ENCODE results near the gene ZNF397.

ZNF397 gene

DNA sequence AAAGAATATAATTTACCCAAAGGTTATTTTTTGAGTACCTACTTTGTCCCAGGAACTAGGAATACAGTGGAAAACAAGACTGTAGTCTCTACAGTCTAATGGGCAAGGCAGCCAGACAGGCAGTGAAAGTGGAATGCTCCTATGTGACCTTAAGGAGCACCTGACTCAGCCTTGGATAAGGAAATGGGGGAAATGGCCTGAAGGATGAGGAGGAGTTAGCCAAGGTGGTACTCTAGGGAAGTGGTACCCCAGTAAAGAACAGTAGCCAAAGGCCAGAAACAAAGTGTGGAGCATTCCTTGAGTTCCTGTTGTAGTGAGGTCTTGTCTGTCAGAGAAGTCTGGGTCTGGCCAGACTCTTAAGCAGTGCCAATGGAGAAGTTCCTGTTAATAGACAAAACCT, 6.0 kb downstream of the ZNF397 start:
- no peak for DNase-seq

DNA sequence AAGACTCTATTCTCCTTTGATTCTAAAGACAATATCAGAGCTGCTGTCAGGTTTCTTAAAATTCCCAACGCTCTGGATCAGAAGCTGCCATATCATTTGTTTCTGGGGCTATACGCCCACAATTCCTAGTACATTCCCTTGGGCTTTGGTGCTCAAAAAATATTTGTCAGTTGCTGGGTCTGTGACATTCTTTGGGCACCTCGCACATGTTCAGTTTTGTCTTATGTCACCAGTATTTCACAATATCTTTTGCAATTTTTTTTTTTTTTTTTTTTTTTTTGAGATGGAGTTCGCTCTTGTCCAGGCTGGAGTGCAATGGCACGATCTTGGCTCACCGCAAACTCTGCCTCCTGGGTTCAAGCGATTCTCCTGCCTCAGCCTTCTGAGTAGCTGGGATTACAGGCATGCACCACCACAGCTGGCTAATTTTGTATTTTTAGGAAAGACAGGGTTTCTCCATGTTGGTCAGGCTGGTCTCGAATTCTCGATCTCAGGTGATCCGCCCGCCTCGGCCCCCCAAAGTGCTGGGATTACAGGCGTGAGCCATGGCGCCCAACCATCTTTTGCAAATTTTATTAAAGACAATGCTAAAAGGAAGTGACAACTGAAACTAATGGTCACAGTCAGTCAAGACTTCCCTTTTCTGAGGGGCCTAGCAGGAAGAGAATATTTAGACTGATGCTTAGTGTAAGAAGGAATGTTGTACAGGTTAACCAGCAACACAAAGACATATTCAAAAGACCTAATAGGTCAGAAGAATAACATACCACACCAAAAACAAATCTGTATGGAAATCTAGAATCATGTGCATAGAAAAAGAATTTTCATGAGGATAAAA, 6.8 kb downstream of the ZNF397 start:
- DNase-seq, result no peak

DNA sequence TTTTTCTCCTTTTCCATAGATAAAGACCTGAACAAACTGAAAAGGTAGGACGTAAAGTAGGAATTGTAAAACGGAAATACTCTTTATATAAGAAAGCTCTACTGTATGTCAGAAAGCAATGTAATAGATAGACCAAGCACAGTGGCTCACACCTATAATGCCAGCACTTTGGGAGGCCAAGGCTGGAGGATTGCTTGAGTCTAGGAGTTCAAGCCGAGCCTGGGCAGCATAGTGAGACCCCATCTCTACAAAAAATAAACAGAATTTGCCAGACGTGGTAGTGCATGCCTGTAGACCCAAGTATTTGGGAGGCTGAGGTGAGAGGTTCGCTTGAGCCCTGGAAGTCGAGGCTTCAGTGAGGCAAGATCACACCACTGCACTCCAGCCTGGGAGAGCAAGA, 7.6 kb downstream of the ZNF397 start:
- DNase-seq, result no peak

DNA sequence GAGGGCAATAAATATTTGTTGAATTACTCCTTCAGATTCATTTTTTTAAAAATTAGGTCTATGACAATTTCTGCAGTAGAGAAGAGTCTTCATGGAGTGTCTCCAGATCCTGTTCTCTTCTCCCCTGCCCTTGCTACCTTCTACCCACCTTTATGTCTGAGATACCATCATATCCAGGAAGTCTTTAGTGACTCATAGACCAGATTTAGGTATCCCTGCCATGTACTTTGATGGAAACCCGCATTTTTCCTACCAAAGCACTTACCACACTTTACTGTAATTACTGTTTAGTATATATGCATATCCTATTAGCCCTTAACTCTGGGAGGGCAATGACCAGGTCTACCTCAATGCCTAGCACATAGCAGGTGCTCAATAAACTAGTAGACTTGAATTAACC, 11.6 kb downstream of the ZNF397 start:
- DNase-seq, result no peak

DNA sequence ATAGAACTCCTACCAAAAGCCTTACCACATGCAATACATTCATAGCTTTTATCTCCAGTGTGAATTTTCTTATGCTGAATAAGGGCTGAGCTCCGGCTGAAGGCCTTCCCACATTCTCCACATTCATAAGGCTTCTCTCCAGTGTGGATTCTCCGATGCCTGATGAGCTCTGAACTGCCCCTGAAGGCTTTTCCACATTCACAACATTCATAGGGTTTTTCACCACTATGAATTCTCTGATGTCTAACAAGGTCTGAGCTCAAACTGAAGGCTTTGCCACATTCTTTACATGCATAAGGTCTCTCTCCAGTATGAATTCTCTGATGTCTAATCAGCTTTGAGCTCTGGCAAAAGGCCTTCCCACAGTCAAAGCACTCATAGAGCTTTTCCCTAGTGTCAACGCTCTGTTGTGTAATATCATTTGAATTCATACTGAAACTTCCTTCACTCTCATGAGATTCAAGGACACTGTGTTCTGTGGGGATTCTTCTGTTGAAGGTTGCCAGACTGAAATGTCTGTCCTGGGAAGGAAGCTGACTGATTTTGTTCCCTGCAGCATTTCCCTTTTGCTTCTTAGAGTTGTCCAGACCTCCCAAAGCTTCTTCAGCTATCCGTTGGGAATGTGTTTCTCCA, 12.9 kb downstream of the ZNF397 start:
- DNase-seq, result no peak

DNA sequence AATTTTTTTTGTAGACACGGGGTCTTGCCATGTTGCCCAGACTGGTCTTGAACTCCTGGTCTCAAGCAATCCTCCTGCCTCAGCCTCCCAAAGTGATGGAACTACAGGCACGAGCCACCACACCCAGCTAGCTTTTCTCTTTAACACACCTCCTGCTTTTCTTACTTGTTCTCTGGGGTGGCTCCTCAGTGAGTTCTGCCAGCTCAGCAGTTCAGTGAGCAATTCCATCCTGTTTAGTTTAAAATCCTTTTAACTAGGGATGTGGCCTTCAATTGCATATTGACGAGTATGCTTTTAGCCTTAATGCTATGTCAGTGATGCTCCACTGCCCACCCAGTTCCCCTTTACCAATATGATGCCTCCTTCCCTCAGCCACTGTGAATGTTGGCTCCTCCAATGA, 16.1 kb downstream of the ZNF397 start:
- DNase-seq, result no peak

DNA sequence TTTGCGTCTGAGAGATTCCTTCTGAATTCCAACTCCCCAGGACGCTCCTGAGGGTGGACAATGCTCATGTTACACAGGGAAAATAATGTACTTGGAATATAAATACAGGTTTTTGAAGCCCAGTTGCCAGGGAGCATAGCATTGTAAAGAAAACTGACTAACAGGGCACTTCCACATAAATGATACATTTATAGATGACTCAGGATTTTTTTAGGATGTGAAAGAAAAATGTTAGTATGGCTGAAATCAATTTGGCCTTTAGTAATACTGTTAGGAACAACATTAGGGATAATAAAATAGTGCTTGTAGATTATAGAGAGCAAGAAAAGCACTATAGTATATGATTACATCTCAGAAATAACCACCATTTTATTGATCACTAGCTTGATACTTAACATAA, 23.6 kb downstream of the ZNF397 start:
- DNase-seq, result no peak

DNA sequence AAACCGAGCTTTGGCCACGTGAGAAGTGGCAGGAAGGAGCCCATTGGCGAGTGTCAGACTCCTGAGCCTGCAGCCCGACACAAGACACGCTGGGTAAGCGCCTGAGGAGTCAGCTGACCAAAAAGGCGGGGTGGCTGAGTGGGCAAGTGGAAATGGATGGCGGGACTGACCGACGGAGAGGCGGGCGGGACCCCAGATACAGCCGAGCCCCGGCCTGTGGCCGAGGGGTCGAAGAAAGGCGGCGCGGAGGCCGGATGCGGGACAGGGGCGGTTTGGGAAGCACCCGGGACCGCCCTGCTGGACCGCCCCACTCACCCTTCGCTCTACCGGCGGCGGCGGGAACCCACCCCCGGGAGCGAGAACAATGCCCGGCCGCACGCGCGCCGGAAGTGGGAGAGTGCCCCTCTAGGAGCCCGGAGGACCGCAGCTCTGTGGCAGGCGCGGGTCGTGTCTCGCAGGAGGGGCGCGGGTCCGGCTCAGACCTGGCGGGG, 26.4 kb downstream of the ZNF397 start:
- DNase-seq, result peak; percentile 31 to 64 (median 45)

DNA sequence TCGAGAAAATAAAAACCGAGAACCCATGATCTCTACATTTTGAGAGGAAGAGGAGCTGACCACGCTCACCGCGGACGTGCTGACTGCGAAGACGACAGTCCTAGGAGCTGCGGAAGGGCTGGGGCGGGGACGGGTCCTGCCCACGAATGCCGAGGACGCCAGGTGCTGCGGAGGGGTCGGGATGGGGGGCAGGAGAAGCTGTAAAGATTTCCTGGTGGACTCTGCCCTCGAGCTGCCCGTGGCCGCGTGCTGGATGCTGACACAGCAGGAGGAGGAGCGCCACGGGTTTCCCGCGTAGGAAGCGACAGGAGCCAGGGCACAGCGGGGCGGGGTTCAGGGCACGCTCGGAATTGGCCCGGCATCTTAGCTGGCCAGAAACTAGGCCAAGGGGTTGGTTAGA, 27.0 kb downstream of the ZNF397 start:
- DNase-seq, result peak in 2 of 5 experiments; percentile 19 to 26

DNA sequence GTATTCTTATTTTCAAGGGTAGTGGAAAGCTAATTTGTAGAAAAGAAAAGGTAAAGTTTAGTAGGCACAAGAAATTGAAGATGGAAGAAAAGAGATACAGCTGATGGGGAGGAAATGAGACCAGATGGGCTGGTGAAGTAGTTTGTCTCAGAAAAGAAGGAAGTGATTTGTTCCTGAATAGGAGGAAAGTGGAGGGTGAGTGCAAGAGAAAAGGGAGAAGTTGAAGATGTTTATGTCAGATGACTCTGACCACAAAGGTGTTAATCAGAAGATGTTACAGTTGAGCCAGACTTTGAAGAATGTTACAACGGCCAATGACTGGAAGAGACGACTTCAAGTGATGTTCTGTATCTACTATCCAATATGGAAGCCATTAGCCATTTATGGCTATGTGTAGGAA, 28.0 kb downstream of the ZNF397 start:
- no peak for DNase-seq

DNA sequence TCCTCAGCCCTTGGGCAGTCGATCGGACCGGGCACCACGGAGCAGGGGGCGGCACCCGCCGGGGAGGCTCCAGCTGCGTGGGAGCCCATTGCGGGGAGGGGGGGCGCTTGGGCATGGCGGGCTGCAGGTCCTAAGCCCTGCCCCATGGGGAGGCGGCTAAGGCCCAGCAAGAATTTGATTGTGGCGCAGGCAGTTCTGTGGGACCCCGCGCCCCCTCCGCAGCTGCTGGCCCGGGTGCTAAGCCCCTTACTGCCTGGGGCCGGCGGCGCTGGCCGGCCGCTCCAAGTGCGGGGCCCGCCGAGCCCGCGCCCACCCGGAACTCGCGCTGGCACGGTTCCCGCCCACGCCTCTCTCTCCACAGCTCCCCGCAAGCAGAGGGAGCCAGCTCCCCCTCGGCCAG, 30.8 kb downstream of the ZNF397 start:
- no peak for DNase-seq

DNA sequence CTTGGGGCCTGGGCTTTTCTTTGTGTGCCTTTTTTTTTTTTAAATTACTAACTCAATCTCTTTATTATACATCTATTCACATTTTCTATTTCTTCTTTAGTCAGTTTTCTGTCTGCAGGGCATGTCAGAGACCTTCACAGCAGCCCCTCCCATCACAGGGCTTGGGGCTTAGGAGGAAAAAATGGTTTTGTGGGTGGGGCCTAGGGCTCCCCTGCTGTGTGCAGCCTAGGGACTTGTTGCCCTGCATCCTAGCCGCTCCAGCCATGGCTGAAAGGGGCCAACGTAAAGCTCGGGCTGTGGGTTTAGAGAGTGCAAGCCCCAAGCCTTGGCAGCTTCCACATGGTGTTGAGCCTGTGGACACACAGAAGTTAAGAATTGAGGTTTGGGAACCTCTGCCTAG, 35.4 kb downstream of the ZNF397 start:
- DNase-seq, result no peak

DNA sequence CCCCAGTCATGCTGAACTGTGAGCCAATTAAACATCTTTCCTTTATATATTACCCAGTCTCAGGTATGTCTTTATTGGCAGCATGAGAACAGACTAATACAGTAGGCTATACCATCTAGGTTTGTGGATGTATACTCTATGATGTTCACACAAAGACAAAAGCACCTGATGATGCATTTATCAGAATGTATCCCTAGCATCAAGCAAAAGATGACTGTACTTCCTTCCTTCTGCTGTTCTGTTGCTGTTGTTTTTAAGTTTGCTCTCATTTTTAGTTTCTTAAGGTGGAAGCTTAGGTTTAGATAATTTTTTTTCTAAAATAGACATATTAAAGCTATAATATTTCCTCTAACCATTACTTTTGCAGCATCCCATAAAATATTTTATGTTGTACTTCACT, 36.8 kb downstream of the ZNF397 start:
- no peak for DNase-seq

DNA sequence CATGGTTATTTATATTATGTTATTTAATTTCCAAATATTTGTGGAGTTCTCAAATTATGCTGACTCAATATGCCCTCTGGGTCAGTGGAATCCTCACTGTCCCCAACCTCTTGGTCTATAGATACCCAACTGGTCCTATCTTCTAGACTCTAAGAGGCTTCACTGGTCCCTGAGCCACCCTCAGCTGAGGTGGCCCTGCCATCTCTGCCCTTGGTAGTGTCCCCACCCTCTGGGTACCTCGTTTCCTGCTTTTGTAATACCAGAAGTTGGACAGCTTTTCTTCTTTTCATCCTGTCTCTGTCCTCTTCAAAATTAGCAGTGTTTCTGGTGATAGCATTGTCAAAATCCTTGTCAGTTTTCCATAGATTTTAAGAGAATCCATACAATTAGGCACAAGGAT, 37.3 kb downstream of the ZNF397 start:
- no peak for DNase-seq

DNA sequence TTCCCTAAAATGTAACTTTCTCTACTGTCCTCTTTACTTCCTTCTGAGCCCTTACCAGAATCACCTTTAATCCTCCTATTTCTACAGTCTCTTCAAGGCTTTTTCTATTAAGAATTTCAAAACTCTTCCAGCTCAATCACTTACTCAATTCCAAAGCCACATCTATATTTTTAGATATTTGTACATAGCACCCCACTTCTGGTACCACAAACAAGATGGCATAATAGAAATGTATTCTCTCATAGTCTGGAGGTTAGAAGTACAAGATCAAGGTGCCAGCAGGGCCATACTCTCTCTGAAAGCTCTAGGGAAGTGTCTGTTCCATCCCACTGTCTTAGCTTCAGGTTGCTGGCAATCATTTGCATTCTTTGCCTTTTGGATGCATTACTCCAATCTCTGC, 38.1 kb downstream of the ZNF397 start:
- DNase-seq, result no peak

DNA sequence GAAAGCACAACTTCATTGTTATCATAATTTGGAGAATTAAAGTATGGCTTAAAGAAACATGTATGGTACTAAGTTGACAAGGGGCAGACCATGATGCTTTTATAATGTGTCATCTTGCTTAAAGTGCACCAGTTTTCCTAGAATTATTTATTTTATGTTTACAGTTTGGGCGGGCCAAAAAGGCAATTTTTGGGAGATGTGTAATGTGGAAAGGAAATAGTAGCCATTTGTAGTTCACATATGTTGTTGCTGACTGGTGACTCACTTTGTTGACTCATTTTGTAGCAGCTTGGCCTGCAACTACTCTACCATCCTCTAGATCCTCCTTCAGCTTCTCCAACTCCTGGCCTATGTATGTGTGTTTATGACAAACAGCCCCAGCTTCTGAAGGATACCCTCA, 41.5 kb downstream of the ZNF397 start:
- no peak for DNase-seq

DNA sequence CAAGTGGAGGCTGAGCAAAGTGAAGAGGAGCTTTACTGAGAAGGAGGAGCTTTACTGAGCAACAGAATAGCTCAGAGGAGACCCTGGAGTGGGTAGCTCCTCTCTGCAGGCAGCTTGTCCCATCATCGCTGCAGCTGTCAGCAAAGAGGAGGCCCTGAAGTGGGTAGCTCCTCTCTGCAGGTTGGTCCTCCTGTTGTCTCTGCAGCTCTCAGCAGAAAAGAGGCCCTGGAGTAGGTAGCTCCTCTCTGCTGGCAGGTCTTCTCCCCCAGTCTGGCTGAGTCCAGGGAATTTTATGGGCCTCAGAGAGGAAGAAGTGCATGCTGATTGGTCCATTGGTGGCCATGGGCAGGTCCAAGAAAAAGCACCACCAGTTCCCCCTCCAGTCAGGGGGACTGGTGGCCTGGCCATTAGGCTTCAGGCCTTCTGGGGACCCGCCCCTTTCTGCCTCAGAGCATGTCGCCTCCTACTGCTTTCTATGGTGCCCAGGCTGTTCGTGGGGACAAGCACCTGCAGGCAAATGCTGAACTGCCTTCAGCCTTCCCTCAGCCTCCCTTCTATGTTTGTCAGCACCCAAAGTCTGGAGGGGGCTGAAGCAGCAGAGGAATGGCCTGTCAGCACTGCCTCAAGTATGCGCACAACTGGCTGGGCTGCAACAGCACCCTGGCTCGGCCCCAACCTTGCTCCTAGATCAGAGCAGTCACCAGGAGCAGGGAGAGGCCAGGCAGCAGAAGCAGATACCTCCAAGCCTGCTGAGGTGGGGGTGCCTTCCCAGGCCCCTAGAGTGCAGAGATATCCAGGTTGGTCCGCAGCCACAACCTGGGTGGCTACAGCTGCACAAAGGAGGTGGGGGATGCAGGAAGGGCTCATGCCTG, 43.3 kb downstream of the ZNF397 start:
- peak in 1 of 5 experiments; percentile 38 for DNase-seq

DNA sequence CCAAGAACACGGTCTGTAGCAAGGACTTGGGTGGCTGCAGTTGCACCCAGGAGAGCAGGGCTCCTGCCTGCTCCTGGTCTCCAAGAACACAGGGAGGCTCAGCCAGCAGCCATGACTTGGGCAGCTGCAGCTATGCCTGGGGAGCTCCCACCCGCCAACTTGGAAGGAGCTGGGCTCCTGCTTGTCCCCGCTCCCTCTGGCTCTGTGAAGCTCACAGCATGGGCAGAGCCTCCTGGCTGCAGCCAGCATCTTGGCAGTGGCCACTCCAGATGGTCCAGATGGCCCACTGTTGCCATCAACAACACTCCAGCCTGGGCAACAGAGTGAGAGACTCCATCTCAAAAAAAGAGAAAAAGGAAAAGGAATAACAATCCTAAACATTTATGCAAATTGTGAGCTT, 44.0 kb downstream of the ZNF397 start:
- DNase-seq, result no peak

DNA sequence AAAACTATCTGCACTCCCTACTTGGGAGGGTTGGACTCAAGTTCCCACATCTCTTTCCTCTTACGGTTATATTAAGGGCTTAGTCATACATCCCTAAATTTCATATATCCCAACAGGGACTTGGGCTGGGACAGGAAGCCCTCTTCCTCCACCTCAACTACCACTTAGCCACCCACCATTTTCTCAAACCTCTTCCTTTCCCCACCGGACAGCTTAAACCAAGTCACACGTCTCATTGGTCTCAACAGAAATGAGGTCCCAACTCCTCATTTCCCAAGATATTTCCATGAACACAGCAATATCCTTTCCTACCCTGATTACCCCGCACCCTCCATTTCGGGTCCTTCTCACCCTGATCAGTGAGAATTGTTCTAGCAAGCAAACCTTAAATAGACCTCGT, 48.5 kb downstream of the ZNF397 start:
- peak in 1 of 5 experiments; percentile 19 for DNase-seq

DNA sequence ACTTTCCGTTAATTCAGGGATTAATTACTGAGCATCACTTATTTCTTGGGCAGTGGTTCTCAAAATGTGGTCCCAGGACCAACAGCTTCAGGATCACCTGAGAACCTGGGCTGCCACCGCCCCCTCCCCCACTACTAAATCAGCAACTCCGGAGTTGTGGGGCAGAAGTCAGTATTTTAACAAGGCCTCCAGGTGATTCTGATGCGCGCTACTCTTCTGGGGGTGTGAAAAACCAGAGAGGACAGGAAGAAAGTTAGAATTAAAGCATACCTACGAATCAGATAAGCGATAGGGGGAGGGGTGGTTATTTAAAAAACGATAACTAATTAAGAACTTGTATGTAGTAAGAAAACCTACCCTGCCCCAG, 48.9 kb downstream of the ZNF397 start:
- DNase-seq, result peak in 1 of 5 experiments; percentile 14

DNA sequence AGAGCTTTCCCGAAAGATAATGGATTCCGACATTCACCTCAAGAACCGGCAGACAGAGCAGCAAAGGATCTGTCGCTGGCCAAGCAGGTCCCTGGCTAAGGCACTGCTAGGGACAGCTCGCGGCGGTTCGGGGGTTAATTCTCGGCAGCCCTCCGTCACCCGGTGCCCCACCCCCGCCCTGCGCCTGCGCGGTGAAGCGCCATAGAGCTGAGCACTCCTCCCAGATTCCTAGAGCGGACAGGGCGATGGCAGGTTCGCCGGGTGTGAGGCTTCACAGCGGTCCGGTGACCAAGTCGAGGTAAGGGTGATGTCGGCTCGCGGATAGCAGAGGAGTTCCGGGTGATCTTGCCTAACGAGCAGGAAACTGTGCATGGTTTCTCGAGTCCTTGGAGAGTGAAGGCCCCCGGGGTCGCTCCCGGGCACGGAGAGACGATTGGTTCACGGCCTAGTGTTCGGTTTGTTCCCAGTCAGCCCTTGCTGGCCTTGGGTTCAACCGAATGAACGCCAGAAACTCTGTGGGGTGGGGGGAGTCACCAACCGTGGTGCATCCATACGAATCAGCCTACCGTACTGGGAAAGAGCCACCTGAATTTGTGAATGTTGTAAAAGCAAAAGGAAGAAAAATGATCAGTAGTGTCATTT, 49.4 kb downstream of the ZNF397 start, which contains the start of gene ZSCAN30:
Gene ZSCAN30, minus strand, starts transcription at position 136 of the 642 bp plus-strand sequence. CDS start 25,877 bp downstream, outside the sequence.
- peak; percentile 88 to 98 (median 91) for DNase-seq

DNA sequence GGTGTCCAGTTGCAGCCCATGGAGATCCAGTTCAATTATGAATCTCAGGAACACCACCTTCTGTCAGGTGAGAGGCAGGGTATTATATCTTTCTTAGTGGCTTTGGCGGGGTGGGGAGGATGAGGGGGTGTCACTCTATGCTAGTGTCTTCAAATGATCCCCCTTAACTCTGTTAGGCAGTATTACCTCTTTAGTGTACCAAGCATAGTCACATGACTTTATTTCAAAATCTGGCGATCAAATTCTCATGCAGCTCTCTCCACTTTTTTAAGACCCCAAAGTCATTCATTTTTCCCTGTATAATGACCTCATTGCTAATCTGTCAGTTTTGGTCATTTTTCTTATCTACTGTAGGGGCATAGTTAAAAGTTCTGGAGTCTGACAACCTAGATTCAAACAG, 50.3 kb downstream of the ZNF397 start:
- DNase-seq, result no peak

DNA sequence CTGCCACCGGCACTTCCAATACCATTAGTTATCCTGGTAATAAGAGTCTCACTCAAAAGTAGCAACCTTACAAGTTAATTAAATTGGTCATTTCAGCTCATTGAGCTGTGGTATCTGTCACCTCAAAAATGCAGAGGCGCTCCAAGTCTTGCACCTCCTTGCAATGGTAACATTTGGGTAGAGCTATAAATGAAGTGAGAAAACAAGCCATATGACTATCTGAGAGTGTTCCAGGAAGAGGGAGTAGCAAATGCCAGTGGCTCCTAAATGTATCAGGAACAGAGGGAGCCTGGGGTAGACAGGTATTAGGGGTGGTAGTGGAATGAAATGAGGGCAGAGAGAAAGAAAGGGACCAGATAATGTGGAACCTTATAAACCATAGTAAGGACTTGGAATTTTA, 55.2 kb downstream of the ZNF397 start:
- DNase-seq, result no peak
